IMR-90 (cell line): ENCODE measurements around the gene IQSEC1. TPM values are rescaled to one million over a fixed set of nuclear protein-coding genes. Genes with fewer than 3 reads are reported as not detected.
A peak's percentile ranks its signal among the peaks of the same experiment; 100 is the strongest.

Experiments
- ATAC-seq: fragments of 200-7000 bp; cut with Tn5 transposase; 2 replicates; pipeline ENCODE4 v1.9.1; 2020; ENCODE audit warnings: low read depth, mild to moderate bottlenecking, moderate library complexity
- BruUV-seq: library from RNA; stranded (reverse); fragments of 400-500 nt; replicated peaks from 2 replicates; lab custom pipeline; 2021; lab: Mats Ljungman, UMichigan
- CTCF ChIA-PET: fragments of 300-600 bp; formaldehyde crosslinking; extraction: SDS; loops from one replicate; lab custom pipeline; 2021; ENCODE audit warnings: antibody characterized with exemption; lab: Yijun Ruan, JAX
- POLR2A ChIA-PET: fragments of 300-600 bp; sonication (Branson Sonifier 250); formaldehyde crosslinking; loops from one replicate; lab custom pipeline; 2022; ENCODE audit warnings: antibody characterized with exemption; ENCODE audit not compliant: unreplicated experiment; lab: Charles Lee
- DNase-seq: peaks from one replicate; pipeline ENCODE4 v3.0.0; 2013
- H2AFZ ChIP-seq: replicated peaks from 2 replicates; pipeline ENCODE3; 2013; ENCODE audit warnings: low read length, mild to moderate bottlenecking; ENCODE audit not compliant: poor library complexity
- H2AK5ac ChIP-seq: 2 replicates; pipeline ENCODE4 v1.6.1; 2013; ENCODE audit warnings: low read depth, low read length, inconsistent platforms
- H2AK9ac ChIP-seq: replicated peaks from 2 replicates; pipeline ENCODE3; 2013; ENCODE audit warnings: mild to moderate bottlenecking, low read depth, low read length, moderate library complexity; ENCODE audit not compliant: poor library complexity
- H2BK120ac ChIP-seq: 2 replicates; pipeline ENCODE4 v1.6.1; 2013; ENCODE audit warnings: low read depth, low read length, inconsistent platforms
- H2BK15ac ChIP-seq: 3 replicates; pipeline ENCODE4 v1.6.1; 2013; ENCODE audit warnings: low read depth, low read length, inconsistent platforms
- H2BK20ac ChIP-seq: 2 replicates; pipeline ENCODE4 v1.6.1; 2013; ENCODE audit warnings: low read depth, mild to moderate bottlenecking, inconsistent platforms, low read length, moderate library complexity
- H2BK5ac ChIP-seq: 2 replicates; pipeline ENCODE4 v1.6.1; 2013; ENCODE audit warnings: mild to moderate bottlenecking, low read depth, low read length, inconsistent platforms; ENCODE audit not compliant: poor library complexity, severe bottlenecking
- H3K14ac ChIP-seq: replicated peaks from 2 replicates; pipeline ENCODE4 v1.6.1; 2013; ENCODE audit warnings: low read depth, low read length, inconsistent platforms
- H3K18ac ChIP-seq: 2 replicates; pipeline ENCODE4 v1.6.1; 2013; ENCODE audit warnings: low read depth, low read length, control low read depth
- H3K23ac ChIP-seq: 2 replicates; pipeline ENCODE4 v1.6.1; 2013; ENCODE audit warnings: low read depth, low read length, inconsistent platforms
- H3K27ac ChIP-seq: 2 replicates; pipeline ENCODE4 v1.5.1; 2013; ENCODE audit warnings: mild to moderate bottlenecking, control low read depth, low read length; ENCODE audit not compliant: insufficient read depth
- H3K27me3 ChIP-seq: 2 replicates; pipeline ENCODE4 v1.6.1; 2013; ENCODE audit warnings: low read length; ENCODE audit not compliant: control insufficient read depth, insufficient read depth
- H3K36me3 ChIP-seq: 2 replicates; pipeline ENCODE4 v1.6.1; 2013; ENCODE audit warnings: low read length, mixed read lengths; ENCODE audit not compliant: control insufficient read depth, insufficient read depth
- H3K4ac ChIP-seq: 2 replicates; pipeline ENCODE4 v1.6.1; 2013; ENCODE audit warnings: low read depth, low read length, inconsistent platforms
- H3K4me1 ChIP-seq: 2 replicates; pipeline ENCODE4 v1.6.1; 2013; ENCODE audit warnings: low read length, mixed read lengths; ENCODE audit not compliant: control insufficient read depth, insufficient read depth
- H3K4me2 ChIP-seq: 2 replicates; pipeline ENCODE4 v1.6.1; 2013; ENCODE audit warnings: low read depth, mild to moderate bottlenecking, control low read depth, low read length, moderate library complexity
- H3K4me3 ChIP-seq: 2 replicates; pipeline ENCODE4 v1.5.1; 2013; ENCODE audit warnings: low read depth, mild to moderate bottlenecking, control low read depth, low read length, moderate library complexity; ENCODE audit not compliant: insufficient read depth
- H3K56ac ChIP-seq: 2 replicates; pipeline ENCODE4 v1.6.1; 2013; ENCODE audit warnings: low read length, inconsistent platforms; ENCODE audit not compliant: insufficient read depth; ENCODE audit errors: extremely low read depth
- H3K79me1 ChIP-seq, 2 experiments: 2 replicates each; pipeline ENCODE4 v1.6.1; 2013; ENCODE audit warnings: low read length in 2 of 2, inconsistent platforms in 1 of 2, low read depth in 1 of 2
- H3K9ac ChIP-seq: 2 replicates; pipeline ENCODE4 v1.6.1; 2013; ENCODE audit warnings: low read depth, low read length, control low read depth
- H3K9me1 ChIP-seq: 2 replicates; pipeline ENCODE4 v1.6.1; 2013; ENCODE audit warnings: low read length, inconsistent platforms; ENCODE audit not compliant: insufficient read depth
- H3K9me3 ChIP-seq: 2 replicates; pipeline ENCODE4 v1.6.1; 2013; ENCODE audit warnings: low read length; ENCODE audit not compliant: control insufficient read depth, insufficient read depth
- H4K20me1 ChIP-seq: 2 replicates; pipeline ENCODE4 v1.6.1; 2013; ENCODE audit warnings: low read length, inconsistent platforms; ENCODE audit not compliant: insufficient read depth
- H4K5ac ChIP-seq: 2 replicates; pipeline ENCODE4 v1.6.1; 2013; ENCODE audit warnings: mild to moderate bottlenecking, low read depth, low read length, control low read depth
- H4K8ac ChIP-seq, 2 experiments: 2 replicates each; pipeline ENCODE4 v1.6.1; 2013; ENCODE audit warnings: low read depth in 2 of 2, low read length in 2 of 2, control low read depth in 1 of 2, inconsistent platforms in 1 of 2
- H4K91ac ChIP-seq: 2 replicates; pipeline ENCODE4 v1.6.1; 2013; ENCODE audit warnings: low read depth, low read length, inconsistent platforms; ENCODE audit not compliant: insufficient read depth
- BHLHE40 ChIP-seq: fragments of 150-350 bp; IDR thresholded peaks from 2 replicates; pipeline ENCODE4 v1.6.1; 2016; ENCODE audit warnings: mild to moderate bottlenecking, low read depth, low read length
- CEBPB ChIP-seq: IDR thresholded peaks from 2 replicates; pipeline ENCODE4 v1.6.1; 2012; ENCODE audit warnings: low read depth, low read length, improper control_type of control experiment
- ELK1 ChIP-seq: fragments of 150-350 bp; IDR thresholded peaks from 2 replicates; pipeline ENCODE4 v1.6.1; 2016; ENCODE audit warnings: low read depth, mild to moderate bottlenecking, low read length, moderate library complexity, borderline replicate concordance
- FOS ChIP-seq: fragments of 150-350 bp; IDR thresholded peaks from 2 replicates; pipeline ENCODE4 v1.6.1; 2016; ENCODE audit warnings: low read depth, low read length
- MAFK ChIP-seq: IDR thresholded peaks from 2 replicates; pipeline ENCODE4 v1.6.1; 2012; ENCODE audit warnings: low read depth, low read length, improper control_type of control experiment
- MXI1 ChIP-seq: IDR thresholded peaks from 2 replicates; pipeline ENCODE4 v1.6.1; 2012; ENCODE audit warnings: low read depth, mild to moderate bottlenecking, low read length, moderate library complexity, borderline replicate concordance
- POLR2A ChIP-seq: IDR thresholded peaks from 2 replicates; pipeline ENCODE4 v1.6.1; 2012; ENCODE audit warnings: mild to moderate bottlenecking, low read depth, low read length
- RAD21 ChIP-seq: IDR thresholded peaks from 2 replicates; pipeline ENCODE4 v1.6.1; 2012; ENCODE audit warnings: low read length, improper control_type of control experiment
- RCOR1 ChIP-seq: IDR thresholded peaks from 2 replicates; pipeline ENCODE4 v1.6.1; 2012; ENCODE audit warnings: mild to moderate bottlenecking, low read length, improper control_type of control experiment; ENCODE audit not compliant: insufficient replicate concordance
- RFX5 ChIP-seq: IDR thresholded peaks from 2 replicates; pipeline ENCODE4 v1.8.0; 2012; ENCODE audit warnings: low read depth, mild to moderate bottlenecking, low read length, moderate library complexity
- WGBS, 2 experiments: methylation state at CpG; one replicate each; pipeline versions ENCODE4 v1.1.5 to v1.1.7; 2013; ENCODE audit warnings: missing lambda C conversion rate in 2 of 2; ENCODE audit not compliant: insufficient read length in 1 of 2; ENCODE audit errors: extremely low coverage in 2 of 2; 5-methylcytosine and 5-hydroxymethylcytosine counted together
- dilution Hi-C: fragments of 300-500 bp; cut with HindIII; formaldehyde crosslinking; loops from one replicate; pipeline ENCODE4 v1.14.3; 2018; ENCODE audit warnings: low sequenced_read_pairs; ENCODE audit not compliant: unreplicated experiment
- in situ Hi-C: fragments of 300-500 bp; cut with MboI; formaldehyde crosslinking; loops from 3 replicates; pipeline ENCODE4 v1.14.3; 2019; ENCODE audit warnings: low sequenced_read_pairs, inconsistent platforms, mixed read lengths
- intact Hi-C: fragments of 100-400 bp; cut with micrococcal nuclease; formaldehyde crosslinking; loops from 2 replicates; pipeline ENCODE4 v1.10.0; 2022
- polyA plus RNA-seq, 3 experiments: library from polyadenylated mRNA; depleted of rRNA; stranded (reverse); fragments of >200 nt; gene quantifications; 2 replicates each; pipeline ENCODE4 v1.2.3, GENCODE V29; 2012; ENCODE audit warnings: low replicate concordance in 1 of 3
- total RNA-seq: library from RNA; depleted of rRNA; stranded (reverse); fragments of >200 nt; gene quantifications from 2 replicates; pipeline ENCODE4 v1.2.3, GENCODE V29; 2012
- TF ChIP-seq, protein P1 (sequence below): fragments of 150-350 bp; IDR thresholded peaks from 2 replicates; pipeline ENCODE4 v1.6.1; 2017; ENCODE audit warnings: mild to moderate bottlenecking, antibody characterized with exemption, low read length, low read depth

Gene IQSEC1
- total and polyA plus RNA-seq, 2 of the 4 experiments (the other 2 are of a cell fraction), result 5.9 to 11.9 TPM

DNA sequence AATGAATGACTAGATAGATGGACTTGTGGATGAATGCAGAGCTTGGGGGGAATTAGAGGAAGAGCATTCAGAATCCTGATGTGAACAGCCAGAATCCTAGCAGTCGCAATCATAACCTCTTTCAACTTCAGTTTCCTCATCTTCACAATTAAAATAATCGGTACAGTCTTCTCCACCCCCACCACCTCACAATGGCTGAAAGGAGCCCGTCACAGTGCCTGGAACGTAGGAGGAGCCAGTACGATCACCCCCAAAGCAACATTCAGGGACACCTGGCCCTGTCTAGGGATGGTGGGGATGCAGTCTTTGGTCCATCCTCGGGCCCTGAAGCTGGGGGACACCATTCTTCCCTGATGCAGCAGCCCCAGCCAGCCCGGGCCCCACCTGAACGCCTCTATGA lies 151.5 kb downstream of the IQSEC1 start:
- H3K4me3 ChIP-seq, result no peak overlapping the region
- peak; percentile 23 for DNase-seq
- H3K14ac ChIP-seq, result no peak overlapping the region
- no peak overlapping the region for H3K56ac ChIP-seq
- no peak overlapping the region for H2AFZ ChIP-seq
- H4K5ac ChIP-seq, result no peak overlapping the region
- no peak overlapping the region for H3K23ac ChIP-seq
- intact Hi-C loops, result no loop called here
- H2BK15ac ChIP-seq, result no peak overlapping the region
- H3K27me3 ChIP-seq, result no peaks in the 10 kb centered on the region
- POLR2A ChIA-PET, result no interaction called here
- H2BK5ac ChIP-seq, result no peak overlapping the region
- H2BK20ac ChIP-seq, result no peak overlapping the region
- no peak overlapping the region for H3K18ac ChIP-seq
- peaks cover 2% of the 10 kb centered on the region; the same call in 1 of the 2 replicates for H3K4me1 ChIP-seq
- no peak overlapping the region for H2BK120ac ChIP-seq
- H3K36me3 ChIP-seq, result peaks cover 47% of the 10 kb centered on the region
- TF ChIP-seq FOS (no peak), BHLHE40 (no peak), MAFK (no peak), RAD21 (no peak), RFX5 (no peak), RCOR1 (no peak), MXI1 (no peak), CEBPB (no peak), ELK1 (no peak), POLR2A (no peak)
- TF ChIP-seq, protein P1, sequence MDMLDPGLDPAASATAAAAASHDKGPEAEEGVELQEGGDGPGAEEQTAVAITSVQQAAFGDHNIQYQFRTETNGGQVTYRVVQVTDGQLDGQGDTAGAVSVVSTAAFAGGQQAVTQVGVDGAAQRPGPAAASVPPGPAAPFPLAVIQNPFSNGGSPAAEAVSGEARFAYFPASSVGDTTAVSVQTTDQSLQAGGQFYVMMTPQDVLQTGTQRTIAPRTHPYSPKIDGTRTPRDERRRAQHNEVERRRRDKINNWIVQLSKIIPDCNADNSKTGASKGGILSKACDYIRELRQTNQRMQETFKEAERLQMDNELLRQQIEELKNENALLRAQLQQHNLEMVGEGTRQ, result no peak
- H2AK9ac ChIP-seq, result no peak overlapping the region
- no peaks in the 10 kb centered on the region for H4K20me1 ChIP-seq
- no peaks in the 10 kb centered on the region for H3K9me3 ChIP-seq
- CTCF ChIA-PET, result no interaction called here
- no peak overlapping the region for H3K4me2 ChIP-seq
- no peak overlapping the region for H4K8ac ChIP-seq
- no TSS peak for BruUV-seq
- in situ Hi-C loops, result no loop called here
- dilution Hi-C loops, result no loop called here
- H3K27ac ChIP-seq, result no peak overlapping the region
- no peak for ATAC-seq
- no peak overlapping the region for H2AK5ac ChIP-seq
- H3K9ac ChIP-seq, result no peak overlapping the region
- no peak overlapping the region for H4K91ac ChIP-seq
- H3K4ac ChIP-seq, result no peak overlapping the region
- H3K79me1 ChIP-seq, result peaks cover 0 to 3% of the 10 kb centered on the region in 2 experiments; a peak in 1 of 4 replicates
- WGBS, 2 experiments, result 100% methylated on average over 2 of the region's 8 CpGs; no CpG with 5 or more reads in 1 of the 2 experiments
- no peaks in the 10 kb centered on the region for H3K9me1 ChIP-seq
